GM19324 (cell line): ENCODE results near the gene NDUFS6.
A peak's percentile ranks its signal among the peaks of the same experiment; 100 is the strongest.
"Not testable (repeated sequence)": the region's sequence is repeated elsewhere in the genome, so short reads cannot be mapped to it uniquely, and the experiment has no call there.

Experiments used
- ATAC-seq: cut with Tn5 transposase; IDR thresholded peaks from one replicate; pipeline ENCODE4 v1.9.1; 2021; ENCODE audit warnings: mild to moderate bottlenecking, moderate library complexity; ENCODE audit not compliant: unreplicated experiment, low FRiP score

Gene NDUFS6

GRCh38 chr5:1795931-1796330 lies 5.3 kb upstream of the NDUFS6 start:
- ATAC-seq, result no peak

GRCh38 chr5:1796371-1797102 lies 4.7 kb upstream of the NDUFS6 start:
- no peak for ATAC-seq

GRCh38 chr5:1797103-1797800 lies 4.0 kb upstream of the NDUFS6 start:
- ATAC-seq, result no peak

GRCh38 chr5:1797855-1798254 lies 3.4 kb upstream of the NDUFS6 start:
- ATAC-seq, result no peak

- not testable (repeated sequence) for ATAC-seq
Observed at GRCh38 chr5:1798589-1798988, 2.6 kb upstream of the NDUFS6 start.

- ATAC-seq, result peak; percentile 23
Observed at GRCh38 chr5:1799110-1799601, 2.1 kb upstream of the NDUFS6 start.

- peak; percentile 63 for ATAC-seq
Observed at GRCh38 chr5:1799602-1800471, 1.4 kb upstream of the NDUFS6 start, which contains the start of gene MRPL36. MRPL36 (minus strand) TSS chr5:1799837; CDS start chr5:1798935, 902 bp downstream.

- ATAC-seq, result peak; percentile 30
Observed at GRCh38 chr5:1800472-1801221, 560 bp upstream of the NDUFS6 start.

GRCh38 chr5:1801967-1802295 lies 724 bp downstream of the NDUFS6 start:
- no peak for ATAC-seq

GRCh38 chr5:1803192-1803591 lies 2.0 kb downstream of the NDUFS6 start:
- no peak for ATAC-seq

GRCh38 chr5:1804001-1804690 lies 2.9 kb downstream of the NDUFS6 start:
- no peak for ATAC-seq

GRCh38 chr5:1805326-1805725 lies 4.1 kb downstream of the NDUFS6 start:
- no peak for ATAC-seq

GRCh38 chr5:1805736-1806135 lies 4.5 kb downstream of the NDUFS6 start:
- no peak for ATAC-seq

GRCh38 chr5:1806199-1806598 lies 5.0 kb downstream of the NDUFS6 start:
- no peak for ATAC-seq

GRCh38 chr5:1806974-1807373 lies 5.8 kb downstream of the NDUFS6 start:
- no peak for ATAC-seq

GRCh38 chr5:1807451-1808185 lies 6.4 kb downstream of the NDUFS6 start:
- no peak for ATAC-seq

GRCh38 chr5:1808439-1808838 lies 7.2 kb downstream of the NDUFS6 start:
- no peak for ATAC-seq

GRCh38 chr5:1809416-1810035 lies 8.3 kb downstream of the NDUFS6 start:
- ATAC-seq, result no peak
